Right lung (tissue), 5 donors: Measurements from ENCODE around the gene FSCN2. TPM values are rescaled to one million over a fixed set of nuclear protein-coding genes. Genes with fewer than 3 reads are reported as not detected.

Experiments used
- DNase-seq, 2 donors: peaks; one replicate each; pipeline ENCODE4 v3.0.0-alpha.2; 2013
- polyA plus RNA-seq, 5 donors: library from polyadenylated mRNA; unstranded; fragments of 120-200 nt; gene quantifications; one replicate each; pipeline versions ENCODE4 v1.2.1 to v1.2.3, GENCODE V29; 2013; ENCODE audit warnings: inconsistent platforms in 1 of 5, low replicate concordance in 1 of 5; ENCODE audit not compliant: insufficient read length in 5 of 5, insufficient read depth in 1 of 5

Gene FSCN2
- polyA plus RNA-seq, 5 donors: 0.76 to 2.7 (median 1.3) TPM

GRCh38 chr17:81556175-81556691 lies 28.1 kb downstream of the FSCN2 start:
- DNase-seq: no peak

GRCh38 chr17:81556863-81557262 lies 28.7 kb downstream of the FSCN2 start:
- no peak for DNase-seq

- DNase-seq: no peak
Observed at GRCh38 chr17:81557276-81558114, 29.3 kb downstream of the FSCN2 start.

GRCh38 chr17:81558115-81558468 lies 29.9 kb downstream of the FSCN2 start:
- no peak for DNase-seq

- DNase-seq: no peak
Observed at GRCh38 chr17:81558941-81559806, 31.0 kb downstream of the FSCN2 start.

- no peak for DNase-seq
Observed at GRCh38 chr17:81561494-81561885, 33.3 kb downstream of the FSCN2 start.

GRCh38 chr17:81563861-81564586 lies 35.8 kb downstream of the FSCN2 start:
- no peak for DNase-seq

GRCh38 chr17:81564778-81565177 lies 36.6 kb downstream of the FSCN2 start:
- DNase-seq: no peak

- DNase-seq: no peak
Observed at GRCh38 chr17:81565231-81565630, 37.1 kb downstream of the FSCN2 start.

GRCh38 chr17:81566461-81567126 lies 38.4 kb downstream of the FSCN2 start:
- DNase-seq: peak; percentile 79 to 82

- DNase-seq: no peak
Observed at GRCh38 chr17:81567191-81567590, 39.0 kb downstream of the FSCN2 start.

GRCh38 chr17:81568416-81568815 lies 40.2 kb downstream of the FSCN2 start:
- DNase-seq: no peak

- DNase-seq: no peak
Observed at GRCh38 chr17:81569986-81570514, 41.9 kb downstream of the FSCN2 start.

- DNase-seq: no peak
Observed at GRCh38 chr17:81570964-81571363, 42.8 kb downstream of the FSCN2 start.

- DNase-seq: no peak
Observed at GRCh38 chr17:81572563-81573168, 44.5 kb downstream of the FSCN2 start.

- DNase-seq: no peak
Observed at GRCh38 chr17:81573794-81574642, 45.8 kb downstream of the FSCN2 start.

- no peak for DNase-seq
Observed at GRCh38 chr17:81574643-81574956, 46.4 kb downstream of the FSCN2 start.

GRCh38 chr17:81575836-81576235 lies 47.7 kb downstream of the FSCN2 start:
- no peak for DNase-seq

- DNase-seq: no peak
Observed at GRCh38 chr17:81576621-81577277, 48.6 kb downstream of the FSCN2 start.
